Measurements from ENCODE around the gene ASAP3. TPM values are rescaled to one million over a fixed set of nuclear protein-coding genes. Genes with fewer than 3 reads are reported as not detected.

ASAP3 gene
- total RNA-seq, 1 experiment from 2014 or later: 17.9 TPM

DNA sequence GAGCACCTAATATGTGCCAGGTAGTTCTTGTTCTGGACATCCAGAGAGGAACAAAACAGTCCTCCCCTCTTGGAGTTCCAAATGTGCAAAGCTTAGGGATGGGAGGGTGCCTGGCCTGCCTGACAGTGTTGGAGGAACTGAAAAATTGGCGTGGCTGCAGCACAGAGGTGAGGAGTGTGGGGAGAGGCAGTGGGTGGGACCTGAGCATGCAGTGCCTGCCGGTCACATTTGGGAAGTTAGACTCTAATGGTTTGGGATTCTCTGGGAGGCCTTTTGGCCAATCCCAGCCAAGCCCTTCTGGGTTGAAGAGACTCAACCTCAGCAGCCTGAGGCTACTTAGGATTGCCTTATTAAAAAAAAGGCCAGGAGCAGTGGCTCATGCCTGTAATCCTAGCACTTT lies 57.2 kb downstream of the ASAP3 start:
- no TSS peak for BruUV-seq (replicated peaks)
- Histone ChIP-seq H3K4me1 (ENCODE audit: control insufficient read depth, insufficient read depth, low read length) (peaks cover 13% of the 10 kb centered on the region), H3K9me3 (ENCODE audit: control insufficient read depth, insufficient read depth, low read depth, low read length) (no peaks in the 10 kb centered on the region), H3K36me3 (ENCODE audit: control insufficient read depth, insufficient read depth, low read length) (no peaks in the 10 kb centered on the region), H3K27me3 (ENCODE audit: control insufficient read depth, insufficient read depth, low read length) (no peaks in the 10 kb centered on the region), H3K27ac (ENCODE audit: low read length) (no peak overlapping the region), H3K4me3 (ENCODE audit: low read depth in 2 of 2, low read length in 2 of 2) (no peak overlapping the region)
- DNase-seq (ENCODE audit: low read depth, low spot score): no peak
- in situ Hi-C loops (cut with HindIII; ENCODE audit: low pct_unique_long_range_greater_than_20kb, low sequenced_read_pairs): no loop called here
- CTCF ChIA-PET: no interaction called here
- intact Hi-C loops (cut with micrococcal nuclease; ENCODE audit: unreplicated experiment): no loop called here
- TF ChIP-seq, protein P1, sequence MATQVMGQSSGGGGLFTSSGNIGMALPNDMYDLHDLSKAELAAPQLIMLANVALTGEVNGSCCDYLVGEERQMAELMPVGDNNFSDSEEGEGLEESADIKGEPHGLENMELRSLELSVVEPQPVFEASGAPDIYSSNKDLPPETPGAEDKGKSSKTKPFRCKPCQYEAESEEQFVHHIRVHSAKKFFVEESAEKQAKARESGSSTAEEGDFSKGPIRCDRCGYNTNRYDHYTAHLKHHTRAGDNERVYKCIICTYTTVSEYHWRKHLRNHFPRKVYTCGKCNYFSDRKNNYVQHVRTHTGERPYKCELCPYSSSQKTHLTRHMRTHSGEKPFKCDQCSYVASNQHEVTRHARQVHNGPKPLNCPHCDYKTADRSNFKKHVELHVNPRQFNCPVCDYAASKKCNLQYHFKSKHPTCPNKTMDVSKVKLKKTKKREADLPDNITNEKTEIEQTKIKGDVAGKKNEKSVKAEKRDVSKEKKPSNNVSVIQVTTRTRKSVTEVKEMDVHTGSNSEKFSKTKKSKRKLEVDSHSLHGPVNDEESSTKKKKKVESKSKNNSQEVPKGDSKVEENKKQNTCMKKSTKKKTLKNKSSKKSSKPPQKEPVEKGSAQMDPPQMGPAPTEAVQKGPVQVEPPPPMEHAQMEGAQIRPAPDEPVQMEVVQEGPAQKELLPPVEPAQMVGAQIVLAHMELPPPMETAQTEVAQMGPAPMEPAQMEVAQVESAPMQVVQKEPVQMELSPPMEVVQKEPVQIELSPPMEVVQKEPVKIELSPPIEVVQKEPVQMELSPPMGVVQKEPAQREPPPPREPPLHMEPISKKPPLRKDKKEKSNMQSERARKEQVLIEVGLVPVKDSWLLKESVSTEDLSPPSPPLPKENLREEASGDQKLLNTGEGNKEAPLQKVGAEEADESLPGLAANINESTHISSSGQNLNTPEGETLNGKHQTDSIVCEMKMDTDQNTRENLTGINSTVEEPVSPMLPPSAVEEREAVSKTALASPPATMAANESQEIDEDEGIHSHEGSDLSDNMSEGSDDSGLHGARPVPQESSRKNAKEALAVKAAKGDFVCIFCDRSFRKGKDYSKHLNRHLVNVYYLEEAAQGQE (IDR thresholded peaks at IDR 0.05; ENCODE audit: insufficient read depth in 1 of 2, low read depth in 2 of 2, low read length in 1 of 2): no peak
- TF ChIP-seq SIN3A (IDR thresholded peaks at IDR 0.05; ENCODE audit: borderline replicate concordance, insufficient read depth, low read depth, low read length): no peak
- ATAC-seq: no peak
- POLR2A ChIA-PET: no interaction called here

DNA sequence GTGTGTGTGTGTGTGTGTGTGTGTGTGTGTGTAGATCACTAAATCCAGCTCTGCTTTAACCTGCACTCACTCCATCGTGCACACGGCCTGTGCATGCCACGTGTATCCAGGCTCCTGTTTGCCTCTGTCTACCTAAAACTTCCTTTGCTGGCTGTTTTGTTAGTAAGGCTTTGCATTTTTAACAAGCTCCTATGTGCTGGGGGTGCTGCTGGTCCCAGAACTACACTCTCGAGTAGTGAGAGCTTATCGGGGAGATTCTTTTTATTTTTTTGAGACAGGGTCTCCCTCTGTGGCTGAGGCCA lies 58.8 kb downstream of the ASAP3 start:
- in situ Hi-C loops (cut with HindIII; ENCODE audit: low pct_unique_long_range_greater_than_20kb, low sequenced_read_pairs) (no loop called here), intact Hi-C loops (cut with micrococcal nuclease; ENCODE audit: unreplicated experiment) (no loop called here)
- ChIA-PET POLR2A (interaction anchor here (0.6 kb wide), 1 partner anchor 81 kb away, joined by 3 read pairs; the partner anchor contains the start of gene HNRNPR), CTCF (interaction anchor here (0.6 to 0.7 kb wide), 3 partner anchors 118 to 212 kb away, joined by 3 to 8 read pairs (median 5); no protein-coding TSS in a partner anchor)
- BruUV-seq (replicated peaks): no TSS peak
- TF ChIP-seq, protein P2, sequence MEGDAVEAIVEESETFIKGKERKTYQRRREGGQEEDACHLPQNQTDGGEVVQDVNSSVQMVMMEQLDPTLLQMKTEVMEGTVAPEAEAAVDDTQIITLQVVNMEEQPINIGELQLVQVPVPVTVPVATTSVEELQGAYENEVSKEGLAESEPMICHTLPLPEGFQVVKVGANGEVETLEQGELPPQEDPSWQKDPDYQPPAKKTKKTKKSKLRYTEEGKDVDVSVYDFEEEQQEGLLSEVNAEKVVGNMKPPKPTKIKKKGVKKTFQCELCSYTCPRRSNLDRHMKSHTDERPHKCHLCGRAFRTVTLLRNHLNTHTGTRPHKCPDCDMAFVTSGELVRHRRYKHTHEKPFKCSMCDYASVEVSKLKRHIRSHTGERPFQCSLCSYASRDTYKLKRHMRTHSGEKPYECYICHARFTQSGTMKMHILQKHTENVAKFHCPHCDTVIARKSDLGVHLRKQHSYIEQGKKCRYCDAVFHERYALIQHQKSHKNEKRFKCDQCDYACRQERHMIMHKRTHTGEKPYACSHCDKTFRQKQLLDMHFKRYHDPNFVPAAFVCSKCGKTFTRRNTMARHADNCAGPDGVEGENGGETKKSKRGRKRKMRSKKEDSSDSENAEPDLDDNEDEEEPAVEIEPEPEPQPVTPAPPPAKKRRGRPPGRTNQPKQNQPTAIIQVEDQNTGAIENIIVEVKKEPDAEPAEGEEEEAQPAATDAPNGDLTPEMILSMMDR (IDR thresholded peaks at IDR 0.05): no peak
- TF ChIP-seq SIN3A (IDR thresholded peaks at IDR 0.05; ENCODE audit: borderline replicate concordance, insufficient read depth, low read depth, low read length) (no peak), POLR2AphosphoS5 (IDR thresholded peaks at IDR 0.05; ENCODE audit: low read depth, low read length) (no peak), TCF7L2 (IDR thresholded peaks at IDR 0.05; ENCODE audit: low read depth, low read length) (no peak)
- TF ChIP-seq, protein P1 (IDR thresholded peaks at IDR 0.05; ENCODE audit: insufficient read depth in 1 of 2, low read depth in 2 of 2, low read length in 1 of 2): no peak
- H3K4me3 ChIP-seq (ENCODE audit: low read depth in 2 of 2, low read length in 2 of 2): peak overlapping the region; percentile 47 to 55
- H3K27ac ChIP-seq (ENCODE audit: low read length): no peak overlapping the region
- H3K4me1 ChIP-seq (ENCODE audit: control insufficient read depth, insufficient read depth, low read length): peaks cover 13% of the 10 kb centered on the region
- H3K27me3 ChIP-seq (ENCODE audit: control insufficient read depth, insufficient read depth, low read length): no peaks in the 10 kb centered on the region
- H3K9me3 ChIP-seq (ENCODE audit: control insufficient read depth, insufficient read depth, low read depth, low read length): no peaks in the 10 kb centered on the region
- DNase-seq (ENCODE audit: low read depth, low spot score) (no peak), ATAC-seq (no peak)
- H3K36me3 ChIP-seq (ENCODE audit: control insufficient read depth, insufficient read depth, low read length): no peaks in the 10 kb centered on the region

Data from Panc1 (cell line).